Activated B cell treated with CpG ODN at 0.5 μM for 24 hours (primary cell): Measurements from ENCODE around the gene RNF10. TPM values are rescaled to one million over a fixed set of nuclear protein-coding genes. Genes with fewer than 3 reads are reported as not detected.
"Not testable (repeated sequence)": the region's sequence is repeated elsewhere in the genome, so short reads cannot be mapped to it uniquely, and the experiment has no call there.

Source experiments
- ATAC-seq: fragments of 200-7000 bp; cut with Tn5 transposase; one replicate; pipeline ENCODE4 v1.10.0; 2021; ENCODE audit warnings: low read depth, mild to moderate bottlenecking, moderate library complexity
- CTCF ChIA-PET: fragments of 350-600 bp; sonication (Branson Sonifier 250); formaldehyde crosslinking; loops from one replicate; lab custom pipeline; 2021; ENCODE audit warnings: antibody characterized with exemption; lab: Charles Lee
- POLR2A ChIA-PET: fragments of 350-600 bp; sonication (Branson Sonifier 250); formaldehyde crosslinking; loops from one replicate; lab custom pipeline; 2021; ENCODE audit warnings: antibody characterized with exemption; lab: Charles Lee
- DNase-seq: peaks from one replicate; pipeline ENCODE4 v3.0.0; 2022
- H3K27ac Mint-ChIP-seq: one replicate; pipeline ENCODE4 v1.8.0; 2020; ENCODE audit warnings: mixed read lengths
- H3K27me3 Mint-ChIP-seq: one replicate; pipeline ENCODE4 v1.8.0; 2021; ENCODE audit warnings: mixed read lengths
- H3K36me3 Mint-ChIP-seq: one replicate; pipeline ENCODE4 v1.8.0; 2021; ENCODE audit warnings: low read depth, mixed read lengths
- H3K4me1 Mint-ChIP-seq: one replicate; pipeline ENCODE4 v1.8.0; 2021; ENCODE audit warnings: mixed read lengths
- H3K4me3 Mint-ChIP-seq: one replicate; pipeline ENCODE4 v1.8.0; 2020; ENCODE audit warnings: mild to moderate bottlenecking, mixed read lengths
- H3K9me3 Mint-ChIP-seq: one replicate; pipeline ENCODE4 v1.8.0; 2020; ENCODE audit warnings: mixed read lengths
- intact Hi-C: fragments of 100-400 bp; cut with micrococcal nuclease; formaldehyde crosslinking; loops from one replicate; pipeline ENCODE4 v1.15.1; 2024
- total RNA-seq: library from RNA; stranded (reverse); gene quantifications from 2 replicates; pipeline ENCODE4 v1.2.3, GENCODE V29; 2022
- TF ChIP-seq, protein P1 (sequence below): fragments of 200-600 bp; IDR thresholded peaks from one replicate; pipeline ENCODE4 v1.8.0; 2022; ENCODE audit warnings: antibody characterized with exemption, mild to moderate bottlenecking

The RNF10 gene
- total RNA-seq, 1 donor from 2014 or later, result 180 TPM

DNA sequence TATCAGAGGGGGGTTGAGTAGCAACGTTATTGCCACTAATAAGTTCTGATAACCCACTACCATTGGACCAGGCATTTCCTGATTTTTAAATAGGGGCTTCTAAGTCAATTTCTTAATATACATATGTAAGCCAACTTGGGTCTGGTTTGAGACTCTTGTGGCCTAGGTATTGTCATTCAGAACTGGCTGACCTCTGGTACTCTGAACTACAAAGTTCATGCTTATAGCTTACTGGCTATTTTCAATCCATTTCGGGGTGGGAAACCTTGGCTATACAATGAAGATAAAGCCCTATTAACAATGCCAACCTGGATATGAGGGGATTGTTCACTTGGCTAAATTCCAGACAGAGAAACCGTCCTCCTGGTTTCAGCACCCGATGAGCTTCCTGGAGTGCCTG is 29.6 kb upstream of the RNF10 start:
- no peaks in the 10 kb centered on the region for H3K27me3 Mint-ChIP-seq
- TF ChIP-seq, protein P1, sequence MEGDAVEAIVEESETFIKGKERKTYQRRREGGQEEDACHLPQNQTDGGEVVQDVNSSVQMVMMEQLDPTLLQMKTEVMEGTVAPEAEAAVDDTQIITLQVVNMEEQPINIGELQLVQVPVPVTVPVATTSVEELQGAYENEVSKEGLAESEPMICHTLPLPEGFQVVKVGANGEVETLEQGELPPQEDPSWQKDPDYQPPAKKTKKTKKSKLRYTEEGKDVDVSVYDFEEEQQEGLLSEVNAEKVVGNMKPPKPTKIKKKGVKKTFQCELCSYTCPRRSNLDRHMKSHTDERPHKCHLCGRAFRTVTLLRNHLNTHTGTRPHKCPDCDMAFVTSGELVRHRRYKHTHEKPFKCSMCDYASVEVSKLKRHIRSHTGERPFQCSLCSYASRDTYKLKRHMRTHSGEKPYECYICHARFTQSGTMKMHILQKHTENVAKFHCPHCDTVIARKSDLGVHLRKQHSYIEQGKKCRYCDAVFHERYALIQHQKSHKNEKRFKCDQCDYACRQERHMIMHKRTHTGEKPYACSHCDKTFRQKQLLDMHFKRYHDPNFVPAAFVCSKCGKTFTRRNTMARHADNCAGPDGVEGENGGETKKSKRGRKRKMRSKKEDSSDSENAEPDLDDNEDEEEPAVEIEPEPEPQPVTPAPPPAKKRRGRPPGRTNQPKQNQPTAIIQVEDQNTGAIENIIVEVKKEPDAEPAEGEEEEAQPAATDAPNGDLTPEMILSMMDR, result no peak
- H3K4me1 Mint-ChIP-seq, result no peaks in the 10 kb centered on the region
- H3K27ac Mint-ChIP-seq, result no peak overlapping the region
- ChIA-PET POLR2A (no interaction called here), CTCF (no interaction called here)
- intact Hi-C loops, result no loop called here
- H3K4me3 Mint-ChIP-seq, result no peak overlapping the region
- H3K36me3 Mint-ChIP-seq, result peaks cover 50% of the 10 kb centered on the region
- DNase-seq (no peak), ATAC-seq (no peak)
- no peaks in the 10 kb centered on the region for H3K9me3 Mint-ChIP-seq

DNA sequence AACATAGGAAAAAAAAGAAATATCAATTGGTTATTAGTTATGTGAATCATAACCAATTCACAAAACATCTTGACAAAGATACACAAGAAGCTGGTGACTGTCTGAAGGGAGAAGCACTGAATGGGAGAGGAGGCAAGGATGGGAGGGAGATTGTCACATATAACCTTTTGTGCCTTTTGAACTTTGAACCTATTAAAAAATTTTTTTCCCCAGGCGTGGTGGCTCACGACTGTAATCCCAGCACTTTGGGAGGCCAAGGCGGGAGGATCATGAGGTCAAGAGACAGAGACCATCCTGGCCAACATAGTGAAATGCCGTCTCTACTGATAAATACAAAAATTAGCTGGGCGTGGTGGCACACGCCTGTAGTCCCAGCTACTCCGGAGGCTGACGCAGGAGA is 25.6 kb upstream of the RNF10 start:
- no peak overlapping the region for H3K27ac Mint-ChIP-seq
- H3K9me3 Mint-ChIP-seq, result no peaks in the 10 kb centered on the region
- no peaks in the 10 kb centered on the region for H3K27me3 Mint-ChIP-seq
- DNase-seq, result no peak
- intact Hi-C loops, result no loop called here
- TF ChIP-seq, protein P1, result no peak
- no peaks in the 10 kb centered on the region for H3K4me1 Mint-ChIP-seq
- H3K36me3 Mint-ChIP-seq, result peaks cover 50% of the 10 kb centered on the region
- no peak for ATAC-seq
- no peak overlapping the region for H3K4me3 Mint-ChIP-seq
- POLR2A ChIA-PET, result no interaction called here
- CTCF ChIA-PET, result no interaction called here

DNA sequence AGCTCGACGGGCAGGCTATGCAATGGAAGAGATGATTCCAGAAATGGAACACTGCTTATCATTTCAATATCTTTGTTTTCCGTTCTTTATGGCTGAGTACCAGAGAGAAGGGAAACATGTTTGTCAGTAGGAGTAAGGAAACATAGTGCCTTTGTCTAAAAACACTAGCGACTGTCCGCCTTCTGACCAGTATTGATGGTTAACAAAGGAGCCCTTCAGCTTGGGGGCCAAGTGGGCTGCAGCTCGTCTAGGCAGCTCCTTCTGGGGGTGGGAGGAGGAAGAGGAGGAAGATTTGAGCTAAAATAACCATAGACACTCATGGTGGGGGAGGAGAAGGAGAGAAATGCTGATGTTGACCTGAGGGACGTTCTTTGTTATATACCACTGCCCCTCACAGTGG is 20.2 kb upstream of the RNF10 start:
- Mint-ChIP-seq H3K27ac (no peak overlapping the region), H3K36me3 (peaks cover 53% of the 10 kb centered on the region), H3K4me1 (no peaks in the 10 kb centered on the region), H3K27me3 (no peaks in the 10 kb centered on the region), H3K9me3 (no peaks in the 10 kb centered on the region), H3K4me3 (no peak overlapping the region)
- no peak for ATAC-seq
- intact Hi-C loops, result no loop called here
- ChIA-PET CTCF (no interaction called here), POLR2A (no interaction called here)
- TF ChIP-seq, protein P1, result no peak
- no peak for DNase-seq

DNA sequence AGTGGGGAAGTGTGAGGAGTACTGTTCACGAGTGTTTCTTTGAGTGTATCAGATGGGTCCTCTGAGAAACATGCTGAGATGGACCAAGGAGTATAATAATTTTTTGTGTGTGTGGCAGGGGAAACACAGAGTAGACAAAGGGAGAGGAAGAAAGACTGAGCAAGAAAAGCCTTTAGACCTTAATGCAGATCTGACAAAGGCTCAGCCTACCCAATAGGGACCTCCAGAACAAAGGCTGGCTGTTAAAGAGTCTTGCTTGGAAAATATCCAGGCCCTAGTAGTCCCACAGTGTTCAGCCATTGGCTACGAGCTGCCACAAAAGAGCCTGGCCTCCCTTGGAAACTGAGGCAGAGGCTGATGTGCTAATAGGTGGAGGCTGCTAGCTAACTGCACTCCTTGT is 18.7 kb upstream of the RNF10 start:
- ChIA-PET CTCF (no interaction called here), POLR2A (no interaction called here)
- Mint-ChIP-seq H3K27me3 (no peaks in the 10 kb centered on the region), H3K4me1 (no peaks in the 10 kb centered on the region), H3K36me3 (peaks cover 45% of the 10 kb centered on the region), H3K27ac (no peak overlapping the region), H3K4me3 (no peak overlapping the region), H3K9me3 (no peaks in the 10 kb centered on the region)
- TF ChIP-seq, protein P1, result no peak
- intact Hi-C loops, result no loop called here
- ATAC-seq (no peak), DNase-seq (no peak)

DNA sequence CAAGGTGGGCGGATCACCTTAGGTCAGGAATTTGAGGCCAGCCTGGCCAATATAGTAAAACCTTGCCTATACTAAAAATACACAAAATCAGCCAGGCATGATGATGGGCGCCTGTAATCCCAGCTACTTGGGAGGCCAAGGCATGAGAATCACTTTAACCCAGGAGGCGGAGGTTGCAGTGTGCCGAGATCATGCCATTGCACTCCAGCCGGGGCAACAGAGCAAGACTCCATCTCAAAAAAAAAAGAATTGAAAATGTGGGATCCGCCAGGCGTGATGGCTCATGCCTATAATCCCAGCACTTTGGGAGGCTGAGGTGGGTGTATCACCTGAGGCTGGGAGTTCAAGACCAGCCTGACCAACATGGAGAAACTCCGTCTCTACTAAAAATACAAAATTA is 14.8 kb upstream of the RNF10 start:
- CTCF ChIA-PET, H3K4me1 Mint-ChIP-seq, H3K27me3 Mint-ChIP-seq, H3K4me3 Mint-ChIP-seq, DNase-seq, intact Hi-C loops, H3K27ac Mint-ChIP-seq, ATAC-seq, H3K9me3 Mint-ChIP-seq: not testable (repeated sequence)
- H3K36me3 Mint-ChIP-seq, result peaks cover 35% of the 10 kb centered on the region
- POLR2A ChIA-PET, result interaction anchor here (0.7 kb wide), 1 partner anchor 13 kb away, joined by 9 read pairs; no protein-coding TSS in a partner anchor

DNA sequence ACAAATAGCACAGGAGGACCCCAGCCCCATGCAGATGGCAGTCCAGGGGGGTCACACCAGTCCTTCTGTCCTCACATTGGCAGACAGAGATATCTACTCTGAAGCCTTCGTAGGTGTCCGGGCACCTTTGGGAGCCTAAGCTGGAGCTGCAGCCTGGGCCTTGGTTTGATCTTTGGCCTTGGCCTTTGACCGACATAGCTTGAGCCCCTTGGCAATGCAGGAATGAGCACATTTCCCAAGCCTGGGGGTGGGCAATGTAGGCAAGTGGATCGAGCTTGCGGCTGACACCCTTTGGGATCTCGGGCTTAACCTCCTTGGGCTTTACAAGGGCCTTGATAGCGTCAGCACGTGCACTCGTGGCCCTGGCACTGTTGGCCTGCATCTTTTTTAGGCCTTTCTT is 11.6 kb upstream of the RNF10 start:
- TF ChIP-seq, protein P1, result no peak
- CTCF ChIA-PET, result no interaction called here
- Mint-ChIP-seq H3K27ac (no peak overlapping the region), H3K36me3 (peaks cover 20% of the 10 kb centered on the region), H3K4me1 (peaks cover 5% of the 10 kb centered on the region), H3K4me3 (no peak overlapping the region), H3K9me3 (no peaks in the 10 kb centered on the region), H3K27me3 (no peaks in the 10 kb centered on the region)
- no peak for ATAC-seq
- POLR2A ChIA-PET, result no interaction called here
- DNase-seq, result no peak
- intact Hi-C loops, result no loop called here
